HG02943 (cell line): ENCODE measurements around the gene PROP1.
"Not testable (repeated sequence)": the region's sequence is repeated elsewhere in the genome, so short reads cannot be mapped to it uniquely, and the experiment has no call there.

Experiments used
- ATAC-seq: cut with Tn5 transposase; IDR thresholded peaks from one replicate; pipeline ENCODE4 v1.9.1; 2021; ENCODE audit warnings: mild to moderate bottlenecking, low read depth, moderate library complexity; ENCODE audit not compliant: unreplicated experiment

PROP1 gene

DNA sequence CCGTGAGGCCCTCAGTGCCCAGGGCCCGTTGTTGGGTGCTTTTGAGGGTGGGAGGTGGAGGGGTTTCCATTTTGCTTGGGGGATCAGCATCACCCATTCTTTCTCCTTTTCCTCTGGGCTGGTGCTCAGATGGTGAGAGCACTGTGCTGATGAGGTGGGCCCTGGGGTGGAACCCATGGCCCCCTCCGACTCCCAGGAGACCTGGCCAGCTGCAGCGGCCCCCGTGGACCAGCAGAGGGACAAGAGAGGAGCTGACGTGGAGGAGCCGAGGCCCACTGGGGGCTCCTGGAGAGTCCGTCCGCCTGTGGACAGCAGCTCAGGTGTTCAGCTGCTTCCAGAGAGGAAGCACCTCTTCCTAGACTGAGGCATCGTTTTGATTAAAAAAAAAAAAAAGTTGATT, 46.4 kb downstream of the PROP1 start:
- ATAC-seq, result not testable (repeated sequence)

DNA sequence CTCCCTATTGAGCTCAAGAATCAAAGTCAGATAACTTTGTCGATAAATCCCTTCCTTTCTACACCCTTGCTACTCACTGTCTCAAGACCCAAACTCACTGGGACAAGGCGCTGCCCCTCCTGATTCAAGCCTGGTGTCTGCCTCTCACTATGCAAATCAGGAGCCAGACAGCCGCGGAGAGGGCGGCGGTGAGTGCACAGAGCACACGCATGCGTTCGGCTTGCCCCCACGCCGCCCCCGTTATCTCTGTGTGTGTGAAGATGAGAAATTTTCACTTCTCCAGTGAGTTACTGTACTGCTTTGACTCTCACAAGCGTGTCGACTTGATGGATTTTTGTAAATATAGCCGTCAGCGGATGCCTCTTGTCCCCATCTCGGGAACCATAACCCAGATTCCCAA, 47.0 kb downstream of the PROP1 start:
- peak; percentile 83 for ATAC-seq

DNA sequence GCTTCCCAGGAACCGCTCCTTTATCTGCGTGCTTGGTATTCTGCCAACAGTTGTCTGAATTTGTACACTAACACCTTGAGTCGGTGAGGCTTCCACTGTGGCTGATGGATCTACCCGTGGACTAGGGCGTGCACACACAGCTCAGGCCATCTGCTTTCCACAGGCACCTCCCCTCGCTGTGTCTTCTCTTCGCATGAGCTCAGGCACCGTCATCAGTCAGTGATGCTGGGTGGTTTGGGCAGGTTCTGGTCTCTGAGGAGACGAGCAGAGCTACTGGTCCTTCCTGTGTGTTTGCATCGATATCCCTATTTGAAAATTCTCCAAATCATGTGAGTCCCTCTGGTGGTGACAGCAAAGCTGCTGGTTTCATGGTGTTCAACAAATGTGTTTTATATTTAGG, 48.1 kb downstream of the PROP1 start:
- ATAC-seq, result not testable (repeated sequence)

DNA sequence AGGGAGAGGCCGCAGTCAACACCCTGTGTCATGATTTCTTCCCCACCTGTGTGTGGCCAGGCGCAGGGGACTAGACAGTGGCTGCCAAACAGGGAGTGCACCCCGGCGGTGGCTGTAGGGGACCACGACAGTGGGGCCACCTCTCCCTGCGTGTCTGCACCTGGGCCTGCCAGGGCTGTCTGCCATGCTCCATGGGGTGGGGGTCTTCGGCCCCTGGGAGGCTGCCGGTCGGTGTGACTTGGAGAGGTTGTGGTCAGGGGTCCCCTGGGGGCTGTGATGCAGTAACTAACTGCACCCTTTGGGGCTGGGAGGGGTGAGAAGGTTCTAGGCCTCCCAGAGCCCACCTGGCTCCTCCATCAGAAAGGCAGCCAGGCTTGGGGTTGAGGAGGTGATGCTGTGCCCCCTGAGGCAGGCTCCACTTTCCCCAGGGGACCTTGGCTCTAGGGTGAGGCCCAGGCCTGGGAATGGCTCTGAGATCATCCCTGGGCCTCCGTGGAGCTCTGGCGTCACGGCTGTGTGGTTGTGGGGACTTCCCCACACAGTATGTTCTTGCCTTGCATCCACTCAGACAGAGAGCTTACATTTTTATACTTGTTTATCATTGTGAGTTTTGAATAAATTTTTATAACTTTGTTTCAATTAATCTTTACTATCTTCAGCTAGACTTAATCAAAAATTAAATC, 50.3 kb downstream of the PROP1 start:
- ATAC-seq, result not testable (repeated sequence)

DNA sequence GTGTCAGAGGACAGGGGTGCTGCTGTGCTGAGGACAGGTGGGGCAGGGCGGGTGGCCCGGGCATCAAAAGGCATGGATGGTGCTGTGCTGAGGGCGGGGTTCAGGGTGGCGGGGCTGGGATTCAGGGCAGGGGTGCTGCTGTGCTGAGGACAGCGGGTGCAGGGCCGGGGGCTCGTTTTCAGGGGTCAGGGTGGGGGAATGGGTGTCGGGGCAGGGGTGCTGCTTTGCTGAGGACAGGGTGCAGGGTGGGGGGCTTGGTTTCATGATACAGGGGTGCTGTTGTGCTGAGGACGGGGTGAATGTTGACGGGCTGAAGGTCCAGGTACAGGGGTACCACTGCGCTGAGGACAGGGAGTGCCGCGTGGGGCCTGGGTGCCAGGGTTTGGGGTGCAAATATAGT, 50.9 kb downstream of the PROP1 start:
- not testable (repeated sequence) for ATAC-seq

DNA sequence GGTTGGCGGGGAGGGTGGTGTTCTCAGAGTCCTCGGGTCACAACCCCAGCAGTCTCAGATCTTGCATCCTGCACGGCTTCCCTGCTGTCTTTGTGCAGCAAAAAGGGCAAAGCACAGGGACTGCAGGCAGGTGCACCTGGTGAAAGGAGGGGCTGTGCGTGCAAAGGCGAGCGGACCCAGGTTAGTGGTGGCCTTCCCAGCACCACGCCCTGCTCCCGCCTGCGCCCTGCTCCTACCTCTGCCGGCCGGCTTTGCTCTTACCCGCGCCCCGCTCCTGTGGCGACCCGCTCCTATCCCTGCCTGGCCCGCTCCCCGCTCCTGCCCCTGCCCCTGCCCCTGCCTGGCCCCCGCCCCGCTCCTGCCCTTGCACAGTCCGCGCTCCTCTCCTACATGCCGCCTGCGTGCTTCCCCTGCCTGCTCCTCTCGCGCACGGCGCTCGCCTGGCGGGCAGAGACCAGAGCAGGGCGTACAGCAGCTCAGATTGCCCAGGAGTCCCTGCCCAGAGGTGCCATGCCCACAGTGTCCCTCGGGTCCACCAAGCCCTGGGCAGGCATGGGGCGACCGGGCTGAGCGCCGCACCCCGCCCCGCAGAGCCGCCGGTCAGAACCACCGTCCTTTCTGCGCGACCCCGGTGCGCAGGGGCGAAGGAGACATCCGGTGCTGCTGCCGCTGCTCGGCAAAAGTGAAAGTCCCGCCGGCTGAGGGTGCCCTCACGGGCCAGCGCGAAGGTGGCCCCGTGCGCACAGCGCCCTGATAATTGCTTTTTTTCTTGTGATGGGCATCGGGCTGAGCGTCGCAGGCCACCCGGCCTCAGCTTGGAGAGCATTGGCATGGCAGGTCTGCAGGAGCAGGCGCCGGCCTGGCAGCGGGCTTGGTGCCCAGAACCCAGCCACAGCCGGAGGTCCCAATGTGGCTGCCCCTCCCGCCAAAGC, 52.0 kb downstream of the PROP1 start:
- ATAC-seq, result not testable (repeated sequence)

DNA sequence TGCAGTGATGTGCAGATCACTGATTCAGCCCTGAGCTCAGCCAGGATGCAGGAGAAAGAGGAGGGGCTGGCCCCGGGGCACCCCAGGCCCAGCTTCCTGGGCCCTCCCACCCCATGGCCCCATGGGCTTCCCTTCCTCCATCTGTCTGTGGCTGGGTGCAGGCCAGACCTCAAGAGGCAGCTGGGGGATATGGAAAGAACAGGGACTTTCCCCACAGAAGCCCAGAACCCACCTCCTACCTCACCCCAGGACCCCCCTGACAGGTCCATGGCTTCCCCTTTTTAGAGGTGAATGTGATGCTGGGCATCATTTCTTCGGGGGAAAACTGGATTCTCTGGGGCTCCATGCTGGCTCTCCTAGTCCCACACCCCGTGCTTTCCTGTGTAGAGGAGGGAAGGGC, 53.1 kb downstream of the PROP1 start:
- ATAC-seq, result not testable (repeated sequence)
